T-helper 2 cell treated with Interferon-gamma antibody and Interleukin-4, amounts not matched to agents 5 μg/mL and 100 μg/mL, for 36 hours (primary cell): ENCODE results near the gene ZFTA.
A peak's percentile ranks its signal among the peaks of the same experiment; 100 is the strongest.
"Not testable (repeated sequence)": the region's sequence is repeated elsewhere in the genome, so short reads cannot be mapped to it uniquely, and the experiment has no call there.

Source experiments
- DNase-seq: peaks from one replicate; pipeline ENCODE4 v3.0.0; 2021; ENCODE audit warnings: low spot score
- H3K27ac Mint-ChIP-seq: one replicate; pipeline ENCODE4 v1.8.0; 2021; ENCODE audit warnings: mild to moderate bottlenecking, mixed read lengths
- H3K27me3 Mint-ChIP-seq: one replicate; pipeline ENCODE4 v1.8.0; 2021; ENCODE audit warnings: low read depth, mixed read lengths
- H3K36me3 Mint-ChIP-seq: one replicate; pipeline ENCODE4 v1.8.0; 2021; ENCODE audit warnings: low read depth, mixed read lengths
- H3K4me1 Mint-ChIP-seq: one replicate; pipeline ENCODE4 v1.8.0; 2021; ENCODE audit warnings: low read depth, mixed read lengths
- H3K4me3 Mint-ChIP-seq: one replicate; pipeline ENCODE4 v1.8.0; 2022; ENCODE audit warnings: mild to moderate bottlenecking, moderate library complexity, mixed read lengths
- H3K9me3 Mint-ChIP-seq: one replicate; pipeline ENCODE4 v1.8.0; 2021; ENCODE audit warnings: mixed read lengths

Gene ZFTA

DNA sequence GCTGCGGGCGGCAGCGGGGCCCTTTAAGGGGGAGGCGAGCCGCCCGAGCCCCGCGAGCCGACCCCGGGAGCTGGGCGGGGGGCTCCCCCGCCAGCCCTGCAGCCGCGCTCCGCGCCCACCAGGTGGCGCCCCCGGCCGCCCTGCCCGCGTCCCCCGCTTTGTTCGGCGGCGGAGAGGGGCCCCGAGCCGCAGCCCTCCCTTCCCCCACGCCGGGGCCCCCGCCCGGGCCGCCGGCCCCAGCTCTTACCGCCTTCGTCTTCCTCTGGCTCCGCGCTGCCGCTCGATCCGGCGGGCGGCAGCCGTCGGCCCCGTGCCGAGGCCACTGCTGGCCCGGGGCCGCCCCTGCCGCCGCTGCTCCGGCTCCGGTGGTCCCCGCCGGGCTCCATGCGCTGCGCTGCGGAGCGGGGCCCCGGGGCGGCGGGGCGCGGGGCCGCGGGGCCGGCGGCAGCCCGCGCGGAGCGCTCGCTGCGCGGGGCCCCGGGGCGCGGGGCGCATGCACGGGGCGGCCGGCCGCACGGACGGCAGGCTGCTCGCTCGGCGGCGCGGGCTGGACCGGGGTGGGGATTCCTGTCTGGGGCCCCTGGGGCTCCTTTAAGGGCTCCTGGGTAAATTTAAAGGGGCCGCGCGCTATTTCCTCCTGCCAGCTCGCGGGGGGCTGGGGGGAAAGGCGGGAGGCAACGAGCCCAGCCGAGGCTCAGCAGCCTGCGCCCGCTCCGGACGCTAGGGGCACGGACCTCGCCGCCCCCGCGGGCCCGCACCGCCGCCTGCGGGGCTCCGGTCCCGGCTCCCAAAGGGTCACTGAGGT, at the start of gene ZFTA:
ZFTA (minus strand) TSS at position 539 of the 805 bp plus-strand sequence; CDS start at position 386, 153 bp downstream.
- Mint-ChIP-seq H3K27me3 (peaks cover 36% of the 10 kb centered on the region), H3K36me3 (peaks cover 4% of the 10 kb centered on the region), H3K4me1 (peaks cover 7% of the 10 kb centered on the region), H3K27ac (peak within 1 kb of the TSS; percentile 87), H3K4me3 (peak within 1 kb of the TSS; percentile 98), H3K9me3 (no peaks in the 10 kb centered on the region)
- peak; percentile 54 for DNase-seq

- peaks cover 20% of the 10 kb centered on the region for H3K4me1 Mint-ChIP-seq
- DNase-seq = no peak
- no peaks in the 10 kb centered on the region for H3K27me3 Mint-ChIP-seq
- no peak overlapping the region for H3K4me3 Mint-ChIP-seq
- H3K9me3 Mint-ChIP-seq = no peaks in the 10 kb centered on the region
- no peak overlapping the region for H3K27ac Mint-ChIP-seq
- peaks cover 46% of the 10 kb centered on the region for H3K36me3 Mint-ChIP-seq
These were observed 49.4 kb upstream of the ZFTA start for GRCh38 chr11:63817758-63818498.

GRCh38 chr11:63816732-63817131, 48.2 kb upstream of the ZFTA start:
- H3K27me3 Mint-ChIP-seq = no peaks in the 10 kb centered on the region
- H3K4me3 Mint-ChIP-seq = no peak overlapping the region
- DNase-seq = no peak
- H3K4me1 Mint-ChIP-seq = peaks cover 20% of the 10 kb centered on the region
- H3K9me3 Mint-ChIP-seq = no peaks in the 10 kb centered on the region
- H3K27ac Mint-ChIP-seq = no peak overlapping the region
- H3K36me3 Mint-ChIP-seq = peaks cover 39% of the 10 kb centered on the region

- Mint-ChIP-seq H3K27ac (no peak overlapping the region), H3K9me3 (no peaks in the 10 kb centered on the region), H3K27me3 (no peaks in the 10 kb centered on the region), H3K36me3 (peaks cover 36% of the 10 kb centered on the region), H3K4me1 (peaks cover 20% of the 10 kb centered on the region), H3K4me3 (no peak overlapping the region)
- DNase-seq = no peak
These were observed 47.6 kb upstream of the ZFTA start for GRCh38 chr11:63816166-63816565.

DNA sequence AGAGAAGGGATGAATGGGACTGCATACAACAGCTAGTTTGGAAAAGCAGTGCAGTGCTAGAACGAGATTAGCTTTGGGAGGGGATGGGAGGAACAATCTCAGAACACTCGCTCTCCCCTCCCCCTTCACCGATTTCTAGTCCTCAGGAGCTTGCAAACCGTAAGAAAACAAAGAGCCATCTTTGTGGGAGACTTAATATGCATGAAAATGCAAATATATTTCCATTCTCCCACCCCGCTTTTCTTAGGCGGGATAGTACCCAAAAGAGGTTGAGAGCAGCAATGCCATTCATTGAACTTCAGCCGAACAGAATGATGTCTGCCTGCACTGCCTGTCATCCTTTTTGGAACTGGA, 45.8 kb upstream of the ZFTA start:
- Mint-ChIP-seq H3K4me1 (peaks cover 21% of the 10 kb centered on the region), H3K4me3 (peak overlapping the region; percentile 86), H3K27me3 (no peaks in the 10 kb centered on the region), H3K36me3 (peaks cover 26% of the 10 kb centered on the region), H3K27ac (peak overlapping the region; percentile 52), H3K9me3 (no peaks in the 10 kb centered on the region)
- DNase-seq = no peak

GRCh38 chr11:63813563-63814382, 45.2 kb upstream of the ZFTA start:
- DNase-seq = peak; percentile 49
- peak overlapping the region; percentile 52 for H3K27ac Mint-ChIP-seq
- peaks cover 21% of the 10 kb centered on the region for H3K4me1 Mint-ChIP-seq
- peak overlapping the region; percentile 86 for H3K4me3 Mint-ChIP-seq
- peaks cover 25% of the 10 kb centered on the region for H3K36me3 Mint-ChIP-seq
- H3K9me3 Mint-ChIP-seq = no peaks in the 10 kb centered on the region
- no peaks in the 10 kb centered on the region for H3K27me3 Mint-ChIP-seq

DNA sequence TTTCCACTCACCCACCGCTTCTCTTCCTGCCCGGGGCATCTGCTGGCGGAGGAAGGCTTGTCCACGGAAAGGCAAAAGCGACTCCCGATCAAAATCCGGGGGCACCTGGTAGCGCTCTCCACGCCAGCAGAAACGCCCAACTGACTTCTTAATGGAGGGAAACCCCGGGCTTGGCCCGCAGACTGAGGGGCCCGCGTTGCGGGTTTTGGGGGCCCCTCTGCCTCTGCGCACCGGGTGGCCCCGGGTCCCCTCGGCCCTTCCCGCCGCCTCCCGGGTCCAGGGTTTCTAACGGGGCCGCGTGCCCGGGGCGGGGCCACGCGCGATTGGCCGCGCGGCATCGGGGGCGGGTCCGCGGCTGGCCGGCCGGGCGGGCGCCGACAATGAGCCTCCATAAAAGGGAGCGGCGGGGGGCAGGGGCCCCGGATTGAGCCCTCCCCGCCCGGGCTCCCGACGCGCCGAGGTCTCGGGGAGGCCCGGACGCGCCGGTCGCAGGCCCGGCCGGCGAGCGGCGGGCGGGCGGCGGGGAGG, 44.5 kb upstream of the ZFTA start, which contains the start of gene SPINDOC:
SPINDOC (plus strand) TSS at position 422 of the 528 bp plus-strand sequence. CDS start 231 bp downstream, outside the sequence.
- Mint-ChIP-seq H3K9me3 (no peaks in the 10 kb centered on the region), H3K27ac (peak within 1 kb of the TSS; percentile 70), H3K4me1 (peaks cover 21% of the 10 kb centered on the region), H3K4me3 (peak within 1 kb of the TSS; percentile 86), H3K36me3 (peaks cover 21% of the 10 kb centered on the region), H3K27me3 (no peaks in the 10 kb centered on the region)
- peak; percentile 84 for DNase-seq

GRCh38 chr11:63811522-63811921, 42.9 kb upstream of the ZFTA start:
- Mint-ChIP-seq H3K4me3 (peak overlapping the region; percentile 54), H3K4me1 (peaks cover 21% of the 10 kb centered on the region), H3K27ac (no peak overlapping the region), H3K36me3 (peaks cover 12% of the 10 kb centered on the region), H3K9me3 (no peaks in the 10 kb centered on the region), H3K27me3 (no peaks in the 10 kb centered on the region)
- DNase-seq = no peak

DNA sequence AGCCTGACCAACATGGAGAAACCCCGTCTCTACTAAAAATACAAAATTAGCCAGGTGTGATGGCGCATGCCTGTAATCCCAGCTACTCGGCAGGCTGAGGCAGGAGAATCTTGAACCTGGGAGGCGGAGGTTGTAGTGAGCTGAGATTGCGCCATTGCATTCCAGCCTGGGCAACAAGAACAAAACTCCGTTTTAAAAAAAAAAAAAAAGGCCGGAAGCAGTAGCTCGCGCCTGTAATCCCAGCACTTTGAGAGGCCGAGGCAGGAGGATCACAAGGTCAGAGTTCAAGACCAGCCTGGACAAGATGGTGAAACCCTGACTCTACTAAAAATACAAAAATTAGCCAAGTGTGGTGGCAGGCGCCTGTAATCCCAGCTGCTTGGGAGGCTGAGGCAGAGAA, 41.8 kb upstream of the ZFTA start:
- H3K9me3 Mint-ChIP-seq, H3K36me3 Mint-ChIP-seq, H3K27me3 Mint-ChIP-seq, H3K27ac Mint-ChIP-seq, H3K4me3 Mint-ChIP-seq, DNase-seq: not testable (repeated sequence)
- peaks cover 16% of the 10 kb centered on the region for H3K4me1 Mint-ChIP-seq

DNA sequence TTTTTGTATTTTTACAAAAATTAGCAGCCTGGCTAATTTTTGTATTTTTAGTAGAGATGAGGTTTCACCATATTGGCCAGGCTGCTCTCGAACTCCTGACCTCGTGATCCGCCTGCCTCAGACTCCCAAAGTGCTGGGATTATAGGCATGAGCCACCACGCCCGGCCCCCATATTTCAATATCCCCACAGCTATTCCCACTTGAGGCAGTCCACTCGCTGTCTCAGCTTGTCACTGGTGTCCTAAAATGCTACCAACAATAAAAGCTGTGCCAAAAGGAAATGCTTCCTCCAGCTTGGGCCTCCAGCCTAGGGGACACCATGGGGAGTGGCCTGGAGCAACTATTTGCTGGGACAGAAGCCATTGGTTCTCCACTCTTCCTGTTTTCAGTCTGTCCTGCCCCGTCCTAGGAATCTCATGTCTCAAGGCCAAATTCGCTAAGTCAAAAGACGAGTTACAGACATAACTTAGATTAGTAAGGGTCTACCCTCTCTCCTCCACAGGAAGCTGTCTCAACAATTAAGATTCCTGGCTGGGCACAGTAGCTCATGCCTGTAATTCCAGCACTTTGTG, 37.4 kb upstream of the ZFTA start:
- H3K4me3 Mint-ChIP-seq = no peak overlapping the region
- H3K36me3 Mint-ChIP-seq = no peaks in the 10 kb centered on the region
- H3K4me1 Mint-ChIP-seq = peaks cover 1% of the 10 kb centered on the region
- no peaks in the 10 kb centered on the region for H3K9me3 Mint-ChIP-seq
- no peaks in the 10 kb centered on the region for H3K27me3 Mint-ChIP-seq
- no peak for DNase-seq
- H3K27ac Mint-ChIP-seq = no peak overlapping the region

DNA sequence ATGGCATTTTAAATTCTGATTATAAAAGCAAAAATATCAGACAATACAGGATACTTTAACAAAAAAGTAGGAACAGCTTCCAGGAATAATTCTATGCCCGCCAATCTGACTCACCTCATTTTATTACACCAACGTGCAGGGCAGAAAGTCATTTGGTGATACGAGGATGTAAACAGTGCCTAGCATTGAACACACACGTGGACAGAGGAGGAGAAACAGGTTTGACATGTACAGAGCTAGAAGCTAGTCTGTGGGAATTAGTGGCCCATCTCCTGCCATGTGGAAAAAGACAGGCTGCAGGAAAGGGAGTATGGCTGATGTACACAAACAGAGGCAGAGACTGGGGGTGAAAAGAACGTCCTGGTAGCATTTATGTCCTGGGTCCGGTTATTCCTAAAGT, 35.7 kb upstream of the ZFTA start:
- Mint-ChIP-seq H3K36me3 (no peaks in the 10 kb centered on the region), H3K4me1 (no peaks in the 10 kb centered on the region), H3K27me3 (peaks cover 2% of the 10 kb centered on the region), H3K9me3 (no peaks in the 10 kb centered on the region), H3K4me3 (no peak overlapping the region), H3K27ac (no peak overlapping the region)
- no peak for DNase-seq

GRCh38 chr11:63802637-63803414, 34.3 kb upstream of the ZFTA start:
- Mint-ChIP-seq H3K9me3 (no peaks in the 10 kb centered on the region), H3K36me3 (no peaks in the 10 kb centered on the region), H3K27ac (no peak overlapping the region), H3K4me1 (no peaks in the 10 kb centered on the region), H3K27me3 (peaks cover 2% of the 10 kb centered on the region), H3K4me3 (no peak overlapping the region)
- DNase-seq = no peak

- DNase-seq = no peak
- H3K4me3 Mint-ChIP-seq = no peak overlapping the region
- H3K27me3 Mint-ChIP-seq = peaks cover 2% of the 10 kb centered on the region
- H3K9me3 Mint-ChIP-seq = no peaks in the 10 kb centered on the region
- no peak overlapping the region for H3K27ac Mint-ChIP-seq
- no peaks in the 10 kb centered on the region for H3K4me1 Mint-ChIP-seq
- no peaks in the 10 kb centered on the region for H3K36me3 Mint-ChIP-seq
These were observed 32.3 kb upstream of the ZFTA start for GRCh38 chr11:63800921-63801320.
